Stimulated activated naive B cell treated with anti-CD40 and anti-IgM and Interleukin-4, amounts not matched to agents 10 μg/mL and 1 μg/mL and 100 μg/mL, for 72 hours (primary cell): ENCODE measurements around the gene SYNRG.

Experiments
- ATAC-seq, 2 donors: fragments of 150-1000 bp; cut with Tn5 transposase; replicated peaks; 2 replicates each; pipeline ENCODE4 v1.10.0; 2021; ENCODE audit warnings: moderate library complexity in 1 of 2
- DNase-seq: peaks from one replicate; pipeline ENCODE4 v3.0.0; 2021
- H3K27ac Mint-ChIP-seq: one replicate; pipeline ENCODE4 v1.8.0; 2022; ENCODE audit warnings: mild to moderate bottlenecking, mixed read lengths
- H3K27me3 Mint-ChIP-seq, 2 donors: one replicate each; pipeline ENCODE4 v1.8.0; 2022; ENCODE audit warnings: mixed read lengths in 2 of 2
- H3K36me3 Mint-ChIP-seq, 2 donors: one replicate each; pipeline ENCODE4 v1.8.0; 2022; ENCODE audit warnings: mixed read lengths in 2 of 2, mild to moderate bottlenecking in 1 of 2
- H3K4me1 Mint-ChIP-seq, 2 donors: one replicate each; pipeline ENCODE4 v1.8.0; 2022; ENCODE audit warnings: mixed read lengths in 2 of 2, mild to moderate bottlenecking in 1 of 2
- H3K4me3 Mint-ChIP-seq, 2 donors: one replicate each; pipeline ENCODE4 v1.8.0; 2022; ENCODE audit warnings: mild to moderate bottlenecking in 2 of 2, mixed read lengths in 2 of 2, moderate library complexity in 1 of 2
- H3K9me3 Mint-ChIP-seq, 2 donors: one replicate each; pipeline ENCODE4 v1.8.0; 2022; ENCODE audit warnings: mixed read lengths in 2 of 2, mild to moderate bottlenecking in 1 of 2

The SYNRG gene

DNA sequence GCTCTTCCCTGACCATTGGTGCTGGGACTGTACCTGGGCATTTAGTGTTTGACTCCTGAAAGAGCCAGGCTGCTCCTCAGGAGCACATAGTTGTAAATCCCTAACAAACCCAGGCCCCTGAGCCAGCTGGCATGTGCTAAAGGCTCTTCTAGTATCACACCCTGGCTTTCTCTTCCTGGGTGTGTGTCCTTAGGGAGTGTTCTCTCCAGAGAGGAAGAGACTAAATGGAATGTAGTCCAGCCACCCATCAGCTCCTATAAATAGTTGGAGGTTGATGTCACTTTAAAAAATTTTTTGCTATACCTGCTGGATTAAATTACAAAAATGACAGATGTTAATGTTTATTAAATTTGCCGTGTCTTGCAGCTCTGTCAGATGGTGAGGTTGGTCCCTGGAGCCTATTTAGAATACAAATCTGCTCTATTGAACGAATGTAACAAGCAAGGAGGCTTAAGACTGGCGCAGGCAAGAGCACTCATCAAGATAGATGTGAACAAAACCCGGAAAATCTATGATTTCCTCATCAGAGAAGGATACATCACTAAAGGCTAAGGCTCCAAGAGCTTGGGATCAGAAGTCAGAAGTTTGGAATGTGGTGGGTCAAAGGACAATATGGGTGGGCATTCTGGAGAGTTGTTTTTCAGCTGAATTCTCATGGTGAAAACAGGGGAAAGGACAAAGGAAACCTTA lies 132.6 kb downstream of the SYNRG start:
- Mint-ChIP-seq H3K9me3 (no peaks in the 10 kb centered on the region), H3K27ac (no peak overlapping the region), H3K4me3 (no peak overlapping the region), H3K4me1 (no peaks in the 10 kb centered on the region), H3K36me3 (peaks cover 39 to 60% of the 10 kb centered on the region in 2 donors), H3K27me3 (no peaks in the 10 kb centered on the region)
- DNase-seq (no peak), ATAC-seq (no peak)

GRCh38 chr17:37475731-37476420 lies 133.3 kb downstream of the SYNRG start:
- ATAC-seq (no peak), DNase-seq (no peak)
- no peaks in the 10 kb centered on the region for H3K27me3 Mint-ChIP-seq
- peaks cover 43 to 61% of the 10 kb centered on the region in 2 donors for H3K36me3 Mint-ChIP-seq
- no peak overlapping the region for H3K4me3 Mint-ChIP-seq
- H3K9me3 Mint-ChIP-seq = no peaks in the 10 kb centered on the region
- H3K27ac Mint-ChIP-seq = no peak overlapping the region
- no peaks in the 10 kb centered on the region for H3K4me1 Mint-ChIP-seq

DNA sequence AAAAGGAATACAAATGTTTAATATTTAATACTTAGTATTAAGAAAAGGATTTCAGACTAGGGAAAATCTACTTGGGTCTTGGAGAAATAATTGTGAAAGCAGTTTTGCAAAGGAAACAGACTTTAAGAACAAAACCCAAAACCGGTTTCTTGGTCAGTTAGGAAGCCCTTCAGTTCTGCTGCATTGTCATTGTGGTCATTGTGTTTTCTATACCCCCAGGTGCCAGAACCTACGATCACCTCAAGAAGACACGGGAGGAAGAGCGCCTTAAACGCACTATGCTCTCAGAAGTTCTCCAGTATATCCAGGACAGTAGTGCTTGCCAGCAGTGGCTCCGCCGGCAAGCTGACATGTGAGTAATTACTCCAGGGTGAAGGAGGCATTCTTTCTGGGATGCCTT lies 139.0 kb downstream of the SYNRG start:
- no peak for DNase-seq
- Mint-ChIP-seq H3K4me1 (no peaks in the 10 kb centered on the region), H3K4me3 (no peak overlapping the region), H3K27me3 (no peaks in the 10 kb centered on the region), H3K36me3 (peaks cover 27 to 46% of the 10 kb centered on the region in 2 donors), H3K9me3 (no peaks in the 10 kb centered on the region), H3K27ac (no peak overlapping the region)
- ATAC-seq = no peak

- DNase-seq = no peak
- Mint-ChIP-seq H3K27ac (no peak overlapping the region), H3K9me3 (no peaks in the 10 kb centered on the region), H3K27me3 (no peaks in the 10 kb centered on the region), H3K36me3 (peaks cover 26 to 38% of the 10 kb centered on the region in 2 donors), H3K4me1 (no peaks in the 10 kb centered on the region), H3K4me3 (no peak overlapping the region)
- ATAC-seq = no peak
Measured at GRCh38 chr17:37466471-37466870, 142.7 kb downstream of the SYNRG start.

DNA sequence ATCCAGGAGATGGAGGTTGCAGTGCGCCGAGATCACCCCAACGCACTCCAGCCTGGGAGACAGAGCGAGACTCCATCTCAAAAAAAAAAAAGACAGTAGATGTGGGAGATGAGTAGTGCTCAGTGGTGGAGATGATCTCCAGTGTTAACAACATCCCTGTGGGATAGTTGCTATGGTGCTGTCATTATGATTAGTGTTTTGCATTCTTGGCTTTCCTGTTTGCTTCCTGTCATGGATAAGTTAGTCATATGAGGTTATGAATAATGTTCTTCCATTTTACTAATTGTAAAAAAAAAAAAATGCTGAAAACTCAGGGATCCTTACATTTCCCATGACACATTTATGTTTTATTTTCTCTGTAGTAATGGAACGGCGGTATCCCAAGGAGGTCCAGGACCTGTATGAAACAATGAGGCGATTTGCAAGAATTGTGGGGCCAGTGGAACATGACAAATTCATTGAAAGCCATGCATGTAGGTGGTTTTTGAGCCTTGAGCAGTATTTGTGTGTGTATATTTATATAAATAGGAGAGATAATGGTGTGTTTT lies 144.1 kb downstream of the SYNRG start:
- Mint-ChIP-seq H3K4me1 (no peaks in the 10 kb centered on the region), H3K36me3 (peaks cover 19 to 33% of the 10 kb centered on the region in 2 donors), H3K27me3 (no peaks in the 10 kb centered on the region), H3K27ac (no peak overlapping the region), H3K4me3 (no peak overlapping the region), H3K9me3 (no peaks in the 10 kb centered on the region)
- DNase-seq (no peak), ATAC-seq (no peak)
